DOHH2 (cell line): ENCODE data around the gene LCE1C.

ENCODE experiments used
- H3F3A ChIP-seq: fragments of 200-600 bp; sonication (generic), shearing (Covaris generic); 2 replicates; pipeline ENCODE4 v1.6.0; 2016; ENCODE audit warnings: antibody characterized with exemption, mild to moderate bottlenecking; ENCODE audit not compliant: control insufficient read depth, insufficient read depth
- H3K27ac ChIP-seq: fragments of 200-600 bp; sonication (generic); 2 replicates; pipeline ENCODE4 v1.5.1; 2014; ENCODE audit warnings: low read depth, mild to moderate bottlenecking, low read length, moderate library complexity
- H3K27me3 ChIP-seq: fragments of 200-600 bp; sonication (generic); 2 replicates; pipeline ENCODE4 v1.6.1; 2014; ENCODE audit warnings: mild to moderate bottlenecking, low read length, mixed read lengths; ENCODE audit not compliant: control insufficient read depth
- H3K36me3 ChIP-seq: fragments of 200-600 bp; sonication (generic); 2 replicates; pipeline ENCODE4 v1.6.1; 2014; ENCODE audit warnings: mild to moderate bottlenecking, low read length, moderate library complexity, mixed read lengths; ENCODE audit not compliant: control insufficient read depth
- H3K4me1 ChIP-seq: fragments of 200-600 bp; sonication (generic); 2 replicates; pipeline ENCODE4 v1.6.1; 2014; ENCODE audit warnings: mild to moderate bottlenecking, low read length, mixed read lengths; ENCODE audit not compliant: control insufficient read depth
- H3K4me2 ChIP-seq: fragments of 200-600 bp; sonication (generic); 2 replicates; pipeline ENCODE4 v1.6.0; 2014; ENCODE audit warnings: mild to moderate bottlenecking, low read length, moderate library complexity
- H3K4me3 ChIP-seq: fragments of 200-600 bp; sonication (generic); 2 replicates; pipeline ENCODE4 v1.5.1; 2014; ENCODE audit warnings: mild to moderate bottlenecking, low read length, mixed read lengths
- H3K79me2 ChIP-seq: fragments of 200-600 bp; sonication (generic); 2 replicates; pipeline ENCODE4 v1.6.1; 2014; ENCODE audit warnings: mild to moderate bottlenecking, low read length, mixed read lengths; ENCODE audit not compliant: control insufficient read depth
- H3K9me2 ChIP-seq: fragments of 200-600 bp; sonication (generic); replicated peaks from 2 replicates; pipeline ENCODE4 v1.6.1; 2014; ENCODE audit warnings: mild to moderate bottlenecking, low read length, mixed read lengths; ENCODE audit not compliant: control insufficient read depth
- H3K9me3 ChIP-seq: fragments of 200-600 bp; sonication (generic); 2 replicates; pipeline ENCODE4 v1.6.1; 2014; ENCODE audit warnings: antibody characterized with exemption, low read length, mixed read lengths; ENCODE audit not compliant: control insufficient read depth, insufficient read depth
- H4K20me1 ChIP-seq: fragments of 200-600 bp; sonication (generic); 2 replicates; pipeline ENCODE4 v1.6.0; 2014; ENCODE audit warnings: low read depth, mild to moderate bottlenecking, antibody characterized with exemption, low read length, moderate library complexity; ENCODE audit not compliant: control insufficient read depth, insufficient read depth
- CTCF ChIP-seq: fragments of 200-600 bp; sonication (generic); IDR thresholded peaks from one replicate; pipeline ENCODE4 v1.5.1; 2014; ENCODE audit warnings: antibody characterized with exemption, mild to moderate bottlenecking, low read depth, low read length; ENCODE audit not compliant: poor library complexity, severe bottlenecking
- EZH2phosphoT487 ChIP-seq: fragments of 200-600 bp; sonication (generic); IDR thresholded peaks from 2 replicates; pipeline ENCODE4 v1.6.1; 2017; ENCODE audit warnings: borderline replicate concordance, mild to moderate bottlenecking, antibody characterized with exemption, low read length, moderate library complexity, mixed read lengths

Gene LCE1C

GRCh38 chr1:152786077-152786476 is 20.4 kb downstream of the LCE1C start, which contains the start of gene LCE1E:
TSS of gene LCE1E (plus strand) at chr1:152786257. CDS start at chr1:152787300, 1,043 bp downstream.
- no peak for TF ChIP-seq EZH2phosphoT487
- no peaks in the 10 kb centered on the region for H3K9me2 ChIP-seq
- no peaks in the 10 kb centered on the region for H3K9me3 ChIP-seq
- no peaks in the 10 kb centered on the region for H3F3A ChIP-seq
- H3K27me3 ChIP-seq, result no peaks in the 10 kb centered on the region
- no peak within 1 kb of the TSS for H3K4me2 ChIP-seq
- no peak within 1 kb of the TSS for H3K27ac ChIP-seq
- H3K4me1 ChIP-seq, result no peaks in the 10 kb centered on the region
- no peaks in the 10 kb centered on the region for H4K20me1 ChIP-seq
- no peaks in the 10 kb centered on the region for H3K79me2 ChIP-seq
- H3K36me3 ChIP-seq, result no peaks in the 10 kb centered on the region
- no peak within 1 kb of the TSS for H3K4me3 ChIP-seq

- Histone ChIP-seq H3K9me2 (no peaks in the 10 kb centered on the region), H3K79me2 (no peaks in the 10 kb centered on the region), H3K4me1 (no peaks in the 10 kb centered on the region), H3K4me2 (no peak overlapping the region), H3K27ac (no peak overlapping the region), H3K9me3 (no peaks in the 10 kb centered on the region), H3K4me3 (no peak overlapping the region), H3F3A (no peaks in the 10 kb centered on the region), H3K27me3 (no peaks in the 10 kb centered on the region), H3K36me3 (no peaks in the 10 kb centered on the region), H4K20me1 (no peaks in the 10 kb centered on the region)
- TF ChIP-seq EZH2phosphoT487 (no peak), CTCF (no peak)
Observed at GRCh38 chr1:152783095-152783494, 23.4 kb downstream of the LCE1C start.

GRCh38 chr1:152777510-152778137 is 28.8 kb downstream of the LCE1C start:
- no peak overlapping the region for H3K27ac ChIP-seq
- H3K4me1 ChIP-seq, result no peaks in the 10 kb centered on the region
- TF ChIP-seq CTCF, result peak; percentile 58
- no peak for TF ChIP-seq EZH2phosphoT487
- H3K4me2 ChIP-seq, result no peak overlapping the region
- H3K9me3 ChIP-seq, result no peaks in the 10 kb centered on the region
- no peaks in the 10 kb centered on the region for H3F3A ChIP-seq
- no peaks in the 10 kb centered on the region for H3K27me3 ChIP-seq
- H3K79me2 ChIP-seq, result no peaks in the 10 kb centered on the region
- H3K36me3 ChIP-seq, result no peaks in the 10 kb centered on the region
- no peak overlapping the region for H3K4me3 ChIP-seq
- no peaks in the 10 kb centered on the region for H3K9me2 ChIP-seq
- H4K20me1 ChIP-seq, result no peaks in the 10 kb centered on the region

GRCh38 chr1:152776361-152776760 is 30.1 kb downstream of the LCE1C start:
- Histone ChIP-seq H3K27me3 (no peaks in the 10 kb centered on the region), H3K9me2 (no peaks in the 10 kb centered on the region), H3K4me2 (no peak overlapping the region), H3K36me3 (no peaks in the 10 kb centered on the region), H3K27ac (no peak overlapping the region), H3F3A (no peaks in the 10 kb centered on the region), H3K4me3 (no peak overlapping the region), H3K4me1 (no peaks in the 10 kb centered on the region), H4K20me1 (no peaks in the 10 kb centered on the region), H3K9me3 (no peaks in the 10 kb centered on the region), H3K79me2 (no peaks in the 10 kb centered on the region)
- TF ChIP-seq CTCF, result no peak
- no peak for TF ChIP-seq EZH2phosphoT487
